Right ventricle myocardium inferior (tissue), 1 donor: ENCODE measurements around the gene TTC4. TPM values are rescaled to one million over a fixed set of nuclear protein-coding genes. Genes with fewer than 3 reads are reported as not detected.

Experiments used
- ATAC-seq: fragments of 200-7000 bp; cut with Tn5 transposase; one replicate; pipeline ENCODE4 v1.9.1; 2020; ENCODE audit warnings: mild to moderate bottlenecking, moderate library complexity
- DNase-seq: peaks from one replicate; pipeline ENCODE4 v3.0.0; 2021; ENCODE audit errors: missing footprints
- intact Hi-C: fragments of 100-400 bp; cut with DNase I; formaldehyde crosslinking; loops from one replicate; pipeline ENCODE4 v1.11.0; 2022
- total RNA-seq: library from RNA; stranded (reverse); fragmentation: NEBNext Ultra II Directional; extraction: Animal tissue kit (Norgen Biotek cat#: 25700); gene quantifications from one replicate; pipeline ENCODE4 v1.2.1, GENCODE V29; 2021
- donor health status: DM: no; HTN: yes; CAD: no; lungs with severe emphysema.

TTC4 gene
- total RNA-seq, 1 donor from 2014 or later: 12.8 TPM

GRCh38 chr1:54699936-54700525 lies 15.6 kb upstream of the TTC4 start:
- ATAC-seq (no peak), DNase-seq (no peak)
- intact Hi-C loops: no loop called here

- intact Hi-C loops: no loop called here
- DNase-seq (no peak), ATAC-seq (no peak)
These were observed 14.6 kb upstream of the TTC4 start for GRCh38 chr1:54701066-54701465.

GRCh38 chr1:54701996-54702395 lies 13.7 kb upstream of the TTC4 start:
- DNase-seq (no peak), ATAC-seq (no peak)
- intact Hi-C loops: no loop called here

GRCh38 chr1:54703471-54703870 lies 12.2 kb upstream of the TTC4 start:
- intact Hi-C loops: no loop called here
- DNase-seq (no peak), ATAC-seq (no peak)

GRCh38 chr1:54705153-54705552 lies 10.5 kb upstream of the TTC4 start:
- intact Hi-C loops: no loop called here
- ATAC-seq: no peak
- no peak for DNase-seq

GRCh38 chr1:54706419-54706818 lies 9.2 kb upstream of the TTC4 start:
- ATAC-seq: no peak
- intact Hi-C loops: no loop called here
- no peak for DNase-seq

GRCh38 chr1:54708385-54708784 lies 7.3 kb upstream of the TTC4 start:
- no peak for ATAC-seq
- DNase-seq: no peak
- intact Hi-C loops: no loop called here

- intact Hi-C loops: no loop called here
- ATAC-seq (no peak), DNase-seq (no peak)
These were observed 5.9 kb upstream of the TTC4 start for GRCh38 chr1:54709547-54710292.

- intact Hi-C loops: no loop called here
- DNase-seq (no peak), ATAC-seq (no peak)
These were observed 5.2 kb upstream of the TTC4 start for GRCh38 chr1:54710434-54710833.

- no peak for DNase-seq
- no peak for ATAC-seq
- intact Hi-C loops: no loop called here
These were observed 4.8 kb upstream of the TTC4 start for GRCh38 chr1:54710841-54711240.

GRCh38 chr1:54711536-54711935 lies 4.1 kb upstream of the TTC4 start:
- intact Hi-C loops: no loop called here
- DNase-seq (no peak), ATAC-seq (no peak)

- no peak for DNase-seq
- ATAC-seq: no peak
- intact Hi-C loops: loop anchor here (5.0 kb wide), 2 partner anchors 47 to 168 kb away; partner anchors contain the start of genes ACOT11 and PARS2
These were observed 674 bp upstream of the TTC4 start for GRCh38 chr1:54714881-54715492.

- intact Hi-C loops: loop anchor here (5.0 kb wide), 2 partner anchors 46 to 169 kb away; partner anchors contain the start of genes ACOT11 and PARS2
- ATAC-seq: no peak
These were observed 812 bp downstream of the TTC4 start for GRCh38 chr1:54716299-54717047.

GRCh38 chr1:54721719-54722118 lies 6.1 kb downstream of the TTC4 start:
- DNase-seq (no peak), ATAC-seq (no peak)
- intact Hi-C loops: loop anchor here (2.0 kb wide), 1 partner anchor 51 kb away; no protein-coding TSS in a partner anchor

More at GRCh38 chr1:54716299-54717047, 812 bp downstream of the TTC4 start:
- DNase-seq: no peak

- intact Hi-C loops: no loop called here
- ATAC-seq (no peak), DNase-seq (no peak)
These were observed 8.3 kb downstream of the TTC4 start for GRCh38 chr1:54723985-54724384.

- intact Hi-C loops: no loop called here
- no peak for DNase-seq
- ATAC-seq: no peak
These were observed 9.1 kb downstream of the TTC4 start for GRCh38 chr1:54724771-54725170.

GRCh38 chr1:54728027-54728426 lies 12.4 kb downstream of the TTC4 start:
- ATAC-seq (no peak), DNase-seq (no peak)
- intact Hi-C loops: no loop called here

GRCh38 chr1:54736685-54737084 lies 21.0 kb downstream of the TTC4 start:
- ATAC-seq (no peak), DNase-seq (no peak)
- intact Hi-C loops: no loop called here

- DNase-seq (no peak), ATAC-seq (no peak)
- intact Hi-C loops: no loop called here
These were observed 22.6 kb downstream of the TTC4 start for GRCh38 chr1:54738244-54738643.
